ENCODE results near the gene ANGEL1. TPM values are rescaled to one million over a fixed set of nuclear protein-coding genes. Genes with fewer than 3 reads are reported as not detected.

The ANGEL1 gene
- total RNA-seq, 1 experiment from 2014 or later, result 19.9 TPM

DNA sequence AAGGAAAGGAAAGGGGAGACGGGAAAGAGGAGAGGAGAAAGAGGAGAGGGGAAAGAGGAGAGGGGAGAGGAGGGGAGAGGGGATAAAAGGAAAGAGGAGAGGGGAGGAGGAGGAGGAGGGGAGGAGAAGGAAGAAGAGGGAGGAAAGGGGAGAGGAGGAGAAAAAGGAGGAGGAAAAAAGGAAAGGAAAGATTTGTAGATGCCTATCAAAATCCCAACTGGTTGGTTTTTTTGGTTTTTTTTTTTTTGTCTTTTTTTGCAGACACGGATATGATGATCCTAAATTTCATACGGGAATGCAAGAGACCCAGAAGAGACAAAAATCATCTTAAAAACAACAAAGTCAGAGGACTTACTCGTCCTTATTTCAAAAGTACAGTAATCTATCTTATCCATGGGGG is 19.4 kb downstream of the ANGEL1 start:
- no peaks in the 10 kb centered on the region for H3K9me3 ChIP-seq (ENCODE audit: low read depth, low read length, poor library complexity, severe bottlenecking)
- H3K27ac ChIP-seq (ENCODE audit: low read depth, low read length, poor library complexity, severe bottlenecking), result no peak overlapping the region
- ChIA-PET POLR2A (ENCODE audit: low non-redundant PET) (no interaction called here), CTCF (no interaction called here)
- no peak overlapping the region for H3K4me3 ChIP-seq (ENCODE audit: low read depth, low read length, poor library complexity, severe bottlenecking)
- DNase-seq (ENCODE audit: low spot score), result no peak
- no peak for TF ChIP-seq EZH2 (IDR thresholded peaks at IDR 0.05; ENCODE audit: borderline replicate concordance, low read depth, low read length, poor library complexity, severe bottlenecking)
- TF ChIP-seq, protein P1, sequence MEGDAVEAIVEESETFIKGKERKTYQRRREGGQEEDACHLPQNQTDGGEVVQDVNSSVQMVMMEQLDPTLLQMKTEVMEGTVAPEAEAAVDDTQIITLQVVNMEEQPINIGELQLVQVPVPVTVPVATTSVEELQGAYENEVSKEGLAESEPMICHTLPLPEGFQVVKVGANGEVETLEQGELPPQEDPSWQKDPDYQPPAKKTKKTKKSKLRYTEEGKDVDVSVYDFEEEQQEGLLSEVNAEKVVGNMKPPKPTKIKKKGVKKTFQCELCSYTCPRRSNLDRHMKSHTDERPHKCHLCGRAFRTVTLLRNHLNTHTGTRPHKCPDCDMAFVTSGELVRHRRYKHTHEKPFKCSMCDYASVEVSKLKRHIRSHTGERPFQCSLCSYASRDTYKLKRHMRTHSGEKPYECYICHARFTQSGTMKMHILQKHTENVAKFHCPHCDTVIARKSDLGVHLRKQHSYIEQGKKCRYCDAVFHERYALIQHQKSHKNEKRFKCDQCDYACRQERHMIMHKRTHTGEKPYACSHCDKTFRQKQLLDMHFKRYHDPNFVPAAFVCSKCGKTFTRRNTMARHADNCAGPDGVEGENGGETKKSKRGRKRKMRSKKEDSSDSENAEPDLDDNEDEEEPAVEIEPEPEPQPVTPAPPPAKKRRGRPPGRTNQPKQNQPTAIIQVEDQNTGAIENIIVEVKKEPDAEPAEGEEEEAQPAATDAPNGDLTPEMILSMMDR (conservative IDR thresholded peaks at IDR 0.05; ENCODE audit: low read depth, low read length), result no peak
- intact Hi-C loops (cut with micrococcal nuclease; ENCODE audit: unreplicated experiment), result no loop called here
- H3K36me3 ChIP-seq (ENCODE audit: insufficient read depth, low read length, poor library complexity, severe bottlenecking), result peaks cover 15% of the 10 kb centered on the region
- no TSS peak for BruUV-seq (replicated peaks)
- H3K4me1 ChIP-seq (ENCODE audit: insufficient read depth, low read length, poor library complexity, severe bottlenecking), result no peaks in the 10 kb centered on the region
- H3K27me3 ChIP-seq (replicated peaks; ENCODE audit: insufficient read depth, low read depth, low read length, poor library complexity), result no peaks in the 10 kb centered on the region

DNA sequence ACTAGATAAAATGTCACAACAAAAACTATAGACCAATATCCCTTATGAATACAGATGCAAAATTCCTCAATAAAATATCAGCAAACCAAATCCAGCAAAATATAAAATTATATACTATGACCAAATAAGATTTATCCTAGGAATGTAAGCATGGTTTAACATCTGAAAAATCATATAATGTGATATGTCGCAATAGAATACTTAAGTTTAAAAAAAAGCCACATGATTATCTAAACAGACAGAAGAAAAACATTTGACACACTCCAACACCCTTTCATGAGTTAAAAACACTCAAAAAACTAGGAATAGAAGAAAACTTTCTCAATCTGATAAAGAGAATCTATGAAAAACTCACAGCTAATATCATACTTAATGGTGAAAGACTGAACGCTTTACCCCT is 20.3 kb downstream of the ANGEL1 start:
- no peaks in the 10 kb centered on the region for H3K9me3 ChIP-seq (ENCODE audit: low read depth, low read length, poor library complexity, severe bottlenecking)
- peaks cover 17% of the 10 kb centered on the region for H3K36me3 ChIP-seq (ENCODE audit: insufficient read depth, low read length, poor library complexity, severe bottlenecking)
- no peak overlapping the region for H3K4me3 ChIP-seq (ENCODE audit: low read depth, low read length, poor library complexity, severe bottlenecking)
- ChIA-PET POLR2A (ENCODE audit: low non-redundant PET) (no interaction called here), CTCF (no interaction called here)
- no peaks in the 10 kb centered on the region for H3K27me3 ChIP-seq (replicated peaks; ENCODE audit: insufficient read depth, low read depth, low read length, poor library complexity)
- intact Hi-C loops (cut with micrococcal nuclease; ENCODE audit: unreplicated experiment), result no loop called here
- no peak for DNase-seq (ENCODE audit: low spot score)
- BruUV-seq (replicated peaks), result no TSS peak
- H3K27ac ChIP-seq (ENCODE audit: low read depth, low read length, poor library complexity, severe bottlenecking), result no peak overlapping the region
- H3K4me1 ChIP-seq (ENCODE audit: insufficient read depth, low read length, poor library complexity, severe bottlenecking), result no peaks in the 10 kb centered on the region
- TF ChIP-seq, protein P1 (conservative IDR thresholded peaks at IDR 0.05; ENCODE audit: low read depth, low read length), result no peak
- no peak for TF ChIP-seq EZH2 (IDR thresholded peaks at IDR 0.05; ENCODE audit: borderline replicate concordance, low read depth, low read length, poor library complexity, severe bottlenecking)

DNA sequence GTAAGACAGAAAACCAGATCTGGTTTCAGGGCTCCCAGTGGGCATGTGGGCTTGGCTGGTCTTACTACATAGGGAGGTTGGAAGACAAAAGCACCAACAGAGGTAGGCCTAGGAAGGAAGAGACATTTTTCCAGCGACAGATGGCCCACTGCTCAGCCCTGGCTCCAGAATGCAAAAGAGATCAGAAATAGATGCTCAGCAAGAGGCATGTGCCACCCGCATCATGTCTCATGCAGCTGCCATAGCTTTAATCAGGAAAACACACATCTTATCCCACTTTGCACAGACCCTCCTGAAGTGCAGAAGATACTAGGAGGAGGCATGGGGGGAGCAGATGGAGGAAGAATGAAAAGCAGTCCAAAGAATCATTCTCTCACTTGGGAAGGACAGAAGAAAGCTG is 26.1 kb downstream of the ANGEL1 start:
- no peaks in the 10 kb centered on the region for H3K4me1 ChIP-seq (ENCODE audit: insufficient read depth, low read length, poor library complexity, severe bottlenecking)
- POLR2A ChIA-PET (ENCODE audit: low non-redundant PET), result no interaction called here
- intact Hi-C loops (cut with micrococcal nuclease; ENCODE audit: unreplicated experiment), result no loop called here
- DNase-seq (ENCODE audit: low spot score), result no peak
- H3K9me3 ChIP-seq (ENCODE audit: low read depth, low read length, poor library complexity, severe bottlenecking), result no peaks in the 10 kb centered on the region
- no peaks in the 10 kb centered on the region for H3K27me3 ChIP-seq (replicated peaks; ENCODE audit: insufficient read depth, low read depth, low read length, poor library complexity)
- no peak overlapping the region for H3K27ac ChIP-seq (ENCODE audit: low read depth, low read length, poor library complexity, severe bottlenecking)
- TF ChIP-seq EZH2 (IDR thresholded peaks at IDR 0.05; ENCODE audit: borderline replicate concordance, low read depth, low read length, poor library complexity, severe bottlenecking), result no peak
- TF ChIP-seq, protein P1 (conservative IDR thresholded peaks at IDR 0.05; ENCODE audit: low read depth, low read length), result no peak
- H3K36me3 ChIP-seq (ENCODE audit: insufficient read depth, low read length, poor library complexity, severe bottlenecking), result peaks cover 17% of the 10 kb centered on the region
- CTCF ChIA-PET, result no interaction called here
- BruUV-seq (replicated peaks), result no TSS peak
- no peak overlapping the region for H3K4me3 ChIP-seq (ENCODE audit: low read depth, low read length, poor library complexity, severe bottlenecking)
